Measurements from ENCODE around the gene PFKL. TPM values are rescaled to one million over a fixed set of nuclear protein-coding genes. Genes with fewer than 3 reads are reported as not detected.

Gene PFKL
- 100 to 1,000 TPM in 2 of 8 experiments, 10 to 100 TPM in 6; 43.6 to 204 (median 61.9) TPM for total RNA-seq

- in situ Hi-C loops (cut with MboI; ENCODE audit: low pct_unique_long_range_greater_than_20kb in 2 of 9, low sequenced_read_pairs in 9 of 9, unreplicated experiment in 9 of 9) = no loop called here
- WGBS, 10 experiments = 3% methylated on average over 6 of the region's 94 CpGs; no CpG with 5 or more reads in 9 of the 10 experiments
Measured at GRCh38 chr21:44299458-44300261, at the start of gene PFKL. PFKL (plus strand) TSS chr21:44300053; CDS start chr21:44300106, 53 bp downstream.

DNA sequence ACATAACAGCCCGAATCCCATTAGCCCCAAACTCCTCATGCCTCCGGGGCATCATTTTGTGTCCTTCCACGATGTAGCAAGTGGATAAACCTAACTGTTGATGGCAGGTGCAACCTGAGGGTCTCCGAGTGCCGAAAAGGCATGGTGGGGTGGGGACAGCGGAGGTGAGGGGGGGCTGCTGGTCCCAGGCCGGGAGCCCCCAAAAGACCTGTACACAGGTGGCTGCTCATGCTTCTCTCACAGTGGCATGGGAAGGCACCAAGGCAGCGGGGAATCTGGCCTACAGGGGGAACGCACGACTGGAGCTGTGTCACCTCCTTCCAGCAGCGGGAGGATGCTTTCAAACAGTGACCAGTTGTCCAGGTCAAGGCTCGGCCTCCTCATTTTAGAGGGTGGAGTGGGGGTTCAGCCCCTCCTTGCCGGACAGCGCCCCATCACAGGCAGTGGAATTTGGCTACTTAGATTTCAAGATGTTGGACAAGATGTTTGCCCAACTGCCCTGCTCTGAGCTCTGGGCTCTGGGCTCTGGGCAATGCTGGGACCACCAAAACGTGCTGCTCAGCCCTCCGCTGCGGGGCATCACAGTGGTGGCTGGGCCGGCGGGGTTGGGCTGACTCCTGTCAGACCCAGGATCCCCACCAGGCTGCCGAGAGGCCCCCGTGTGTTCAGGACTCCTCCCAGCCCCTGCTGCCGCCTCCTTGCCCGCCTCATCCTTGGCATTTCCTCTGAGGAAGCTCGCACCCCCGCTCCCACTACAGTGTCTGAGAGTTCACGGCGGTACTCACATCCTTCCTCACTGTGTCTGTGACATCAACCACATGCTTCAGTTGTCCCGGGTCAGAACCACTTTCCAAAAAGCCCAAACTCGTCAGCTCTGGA, 45.8 kb upstream of the PFKL start:
- 74 to 100% (median 92%) methylated on average over 2 to 6 of the region's 29 CpGs; no CpG with 5 or more reads in 5 of the 10 experiments for WGBS, 10 experiments
- H3K4me3 ChIP-seq = no peak overlapping the region
- no peak for ATAC-seq (replicated peaks in 6 of 8)

More at GRCh38 chr21:44299458-44300261, at the start of gene PFKL:
- Histone ChIP-seq H3K4me1 (replicated peaks in 1 of 2) (peaks cover 20 to 41% of the 10 kb centered on the region in 2 donors), H3K27ac (peak within 1 kb of the TSS; percentile 19 to 76), H3K4me3 (peak within 1 kb of the TSS; percentile 52 to 96 (median 69))
- ATAC-seq (replicated peaks in 6 of 8) = peak; percentile 58 to 79 (median 66)

DNA sequence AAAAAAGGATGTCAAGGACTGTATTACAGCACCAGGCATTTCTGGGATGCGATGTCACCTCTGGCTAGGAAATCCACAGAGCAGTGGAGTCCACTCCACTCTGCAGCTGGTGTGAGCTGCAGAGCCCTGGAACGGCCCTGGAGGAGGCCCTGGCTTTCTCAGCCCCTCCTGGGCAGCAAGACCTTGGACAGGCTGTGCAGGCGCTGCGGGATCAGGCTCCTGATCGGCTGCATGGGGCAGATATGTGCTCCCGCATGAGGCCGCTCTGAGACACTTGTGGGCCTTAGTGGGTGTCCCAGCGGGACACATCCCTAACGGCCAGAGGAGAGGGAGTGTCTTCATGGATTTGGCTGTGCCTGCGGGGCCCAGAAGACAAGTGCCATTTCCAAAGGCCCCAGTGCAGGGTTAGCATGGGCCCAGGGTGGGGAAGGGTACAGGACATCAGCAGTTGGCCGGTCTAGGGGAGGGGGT, 44.3 kb upstream of the PFKL start:
- H3K27ac ChIP-seq = no peak overlapping the region
- in situ Hi-C loops (cut with MboI; ENCODE audit: low pct_unique_long_range_greater_than_20kb in 2 of 9, low sequenced_read_pairs in 9 of 9, unreplicated experiment in 9 of 9) = no loop called here
- H3K4me3 ChIP-seq = no peak overlapping the region
- peak in 4 of 8 experiments; percentile 43 to 71 (median 54) for ATAC-seq (replicated peaks in 6 of 8)
- WGBS, 10 experiments = 79 to 80% methylated on average over 1 to 2 of the region's 11 CpGs; no CpG with 5 or more reads in 8 of the 10 experiments
- H3K4me1 ChIP-seq (replicated peaks in 1 of 2) = no peaks in the 10 kb centered on the region

More for the DNA sequence above, 45.8 kb upstream of the PFKL start:
- Histone ChIP-seq H3K27ac (no peak overlapping the region), H3K4me1 (replicated peaks in 1 of 2) (no peaks in the 10 kb centered on the region)
- in situ Hi-C loops (cut with MboI; ENCODE audit: low pct_unique_long_range_greater_than_20kb in 2 of 9, low sequenced_read_pairs in 9 of 9, unreplicated experiment in 9 of 9) = no loop called here

DNA sequence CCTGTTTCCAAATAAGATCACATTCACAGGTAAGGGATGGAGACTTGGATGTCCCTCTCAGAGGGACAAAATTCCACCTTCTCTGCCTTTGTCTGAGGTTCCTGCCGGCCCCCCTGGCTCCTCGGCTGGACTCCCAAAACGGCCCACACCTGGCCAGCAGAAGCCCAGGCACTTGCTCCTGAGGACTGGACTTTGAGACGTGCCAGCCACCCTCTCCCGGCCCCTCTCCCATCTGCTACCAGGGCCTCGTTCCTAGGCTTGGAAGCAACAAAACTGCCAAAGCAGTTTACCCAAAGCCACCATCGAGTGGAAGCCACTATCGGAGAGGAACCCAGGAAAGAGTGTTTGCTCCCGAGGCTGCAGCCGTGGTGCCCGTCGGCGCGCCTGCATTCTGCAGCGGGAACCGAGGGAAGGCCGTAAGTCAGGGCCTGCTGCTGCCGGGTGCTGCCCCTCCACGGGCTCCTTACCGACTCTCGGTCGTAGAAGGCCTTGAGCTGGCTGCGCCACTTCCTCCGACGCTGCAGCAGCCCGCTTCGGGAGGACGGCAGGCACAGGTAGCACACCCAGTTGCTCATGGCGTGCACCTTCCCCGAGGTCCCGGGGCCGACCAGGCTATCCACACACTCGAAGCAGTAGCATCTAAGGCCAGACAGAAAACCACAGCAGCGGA, 41.7 kb upstream of the PFKL start:
- WGBS, 10 experiments = 40 to 100% (median 84%) methylated on average over 1 to 27 of the region's 34 CpGs; no CpG with 5 or more reads in 5 of the 10 experiments
- in situ Hi-C loops (cut with MboI; ENCODE audit: low pct_unique_long_range_greater_than_20kb in 2 of 9, low sequenced_read_pairs in 9 of 9, unreplicated experiment in 9 of 9) = no loop called here
- no peak for ATAC-seq (replicated peaks in 6 of 8)
- Histone ChIP-seq H3K4me3 (no peak overlapping the region), H3K4me1 (replicated peaks in 1 of 2) (peaks cover 2% of the 10 kb centered on the region in 2 donors), H3K27ac (no peak overlapping the region)

DNA sequence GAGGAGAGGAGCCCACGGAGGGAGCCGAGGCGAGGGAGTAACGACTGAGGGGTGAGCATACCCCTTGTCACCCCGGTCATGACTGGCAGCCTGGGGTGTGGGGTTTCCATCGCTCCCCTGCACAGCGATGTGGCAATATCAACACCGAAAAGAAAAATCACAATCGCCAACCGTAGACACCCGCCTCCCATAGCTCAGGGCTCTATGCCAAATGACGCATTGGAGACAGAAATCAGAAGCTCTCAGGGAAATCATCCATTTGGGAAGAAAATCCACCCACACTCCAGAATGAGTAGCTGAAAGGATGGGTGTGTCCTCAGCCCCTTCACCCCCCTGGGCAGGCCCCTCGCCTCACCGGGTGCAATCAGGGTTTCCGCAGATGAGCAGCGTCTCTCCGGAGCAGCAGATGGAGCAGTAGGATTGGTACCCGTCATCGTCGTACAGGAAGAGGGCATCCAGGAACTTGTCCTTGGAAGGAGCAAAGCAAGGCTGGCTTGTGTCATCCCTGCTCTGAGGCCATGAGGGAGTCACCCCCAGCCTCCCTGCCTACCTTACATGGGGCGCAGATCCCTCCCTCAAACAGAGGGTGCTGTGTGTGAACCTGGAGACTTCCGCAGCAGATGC, 40.7 kb upstream of the PFKL start:
- WGBS, 10 experiments = 20 to 93% (median 80%) methylated on average over 1 to 14 of the region's 22 CpGs; no CpG with 5 or more reads in 1 of the 10 experiments
- ATAC-seq (replicated peaks in 6 of 8) = no peak
- peaks cover 10% of the 10 kb centered on the region in 2 donors for H3K4me1 ChIP-seq (replicated peaks in 1 of 2)
- no peak overlapping the region for H3K4me3 ChIP-seq
- no peak overlapping the region for H3K27ac ChIP-seq
- in situ Hi-C loops (cut with MboI; ENCODE audit: low pct_unique_long_range_greater_than_20kb in 2 of 9, low sequenced_read_pairs in 9 of 9, unreplicated experiment in 9 of 9) = no loop called here

DNA sequence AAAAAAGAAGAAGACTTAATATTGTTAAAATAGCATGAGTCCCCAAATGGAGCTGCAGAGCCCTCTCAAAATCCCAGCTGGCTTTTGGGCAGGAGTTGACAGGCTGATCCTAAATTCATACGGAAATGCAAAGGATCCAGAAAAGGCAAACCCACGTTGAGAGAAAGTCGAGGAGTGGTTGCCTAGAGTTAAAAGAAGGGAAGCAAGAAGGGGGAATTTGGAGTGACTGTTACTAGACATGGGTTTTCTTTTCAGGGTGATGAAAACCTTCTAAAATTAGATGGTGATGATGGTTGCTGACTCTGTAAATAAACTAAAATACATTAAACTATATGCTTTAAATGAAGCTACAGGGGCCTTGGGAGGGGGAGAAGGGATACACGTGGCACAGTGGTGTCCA, 39.8 kb upstream of the PFKL start:
- Histone ChIP-seq H3K4me1 (replicated peaks in 1 of 2) (peaks cover 10% of the 10 kb centered on the region in 2 donors), H3K4me3 (no peak overlapping the region), H3K27ac (no peak overlapping the region)
- 8 to 77% (median 52%) methylated on average over 1 to 4 of the region's 4 CpGs; no CpG with 5 or more reads in 3 of the 10 experiments for WGBS, 10 experiments
- in situ Hi-C loops (cut with MboI; ENCODE audit: low pct_unique_long_range_greater_than_20kb in 2 of 9, low sequenced_read_pairs in 9 of 9, unreplicated experiment in 9 of 9) = no loop called here
- no peak for ATAC-seq (replicated peaks in 6 of 8)

DNA sequence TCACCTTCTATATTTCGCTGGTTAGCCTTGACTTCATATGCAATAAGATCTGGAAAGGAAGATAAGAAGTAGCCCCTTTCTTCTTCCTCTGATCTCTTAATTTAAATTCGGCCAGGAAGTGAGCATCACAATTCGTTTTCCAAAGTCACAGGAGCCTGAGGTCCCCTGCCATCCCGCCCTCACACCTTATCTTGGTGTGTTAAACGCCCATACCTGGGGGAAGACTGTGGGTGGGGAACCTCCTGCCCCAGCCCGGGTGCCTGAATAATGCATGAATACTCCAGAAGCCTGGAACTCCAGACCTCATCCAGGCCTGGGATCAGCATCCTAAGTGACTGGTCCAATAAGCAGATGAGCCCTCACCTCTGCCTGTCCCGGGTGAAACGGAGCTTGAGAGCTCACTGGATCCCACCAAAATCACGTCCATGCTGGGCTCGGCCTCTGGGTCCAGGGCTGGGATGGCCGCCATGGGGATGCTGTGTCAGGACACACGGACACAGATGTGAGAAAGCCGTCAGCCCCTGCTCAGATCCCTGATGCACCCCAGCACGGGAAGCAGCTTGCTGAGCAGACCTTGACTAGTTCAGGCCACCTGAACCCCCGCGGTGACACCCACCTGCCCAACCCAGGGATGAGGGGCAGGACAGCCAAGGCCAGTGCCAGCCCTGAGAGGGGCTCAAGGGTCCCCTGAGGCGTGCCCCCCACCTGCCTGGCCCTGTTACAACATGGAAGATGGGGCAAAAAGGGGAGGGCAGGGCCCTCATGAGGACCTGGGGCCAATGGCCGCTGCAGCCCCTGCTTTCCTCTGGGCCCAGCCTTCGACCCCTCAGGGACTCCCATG, 38.8 kb upstream of the PFKL start:
- WGBS, 10 experiments = 20 to 80% (median 57%) methylated on average over 1 to 9 of the region's 19 CpGs; no CpG with 5 or more reads in 4 of the 10 experiments
- no peak overlapping the region for H3K4me3 ChIP-seq
- in situ Hi-C loops (cut with MboI; ENCODE audit: low pct_unique_long_range_greater_than_20kb in 2 of 9, low sequenced_read_pairs in 9 of 9, unreplicated experiment in 9 of 9) = no loop called here
- H3K4me1 ChIP-seq (replicated peaks in 1 of 2) = peaks cover 10% of the 10 kb centered on the region in 2 donors
- H3K27ac ChIP-seq = no peak overlapping the region
- ATAC-seq (replicated peaks in 6 of 8) = no peak

DNA sequence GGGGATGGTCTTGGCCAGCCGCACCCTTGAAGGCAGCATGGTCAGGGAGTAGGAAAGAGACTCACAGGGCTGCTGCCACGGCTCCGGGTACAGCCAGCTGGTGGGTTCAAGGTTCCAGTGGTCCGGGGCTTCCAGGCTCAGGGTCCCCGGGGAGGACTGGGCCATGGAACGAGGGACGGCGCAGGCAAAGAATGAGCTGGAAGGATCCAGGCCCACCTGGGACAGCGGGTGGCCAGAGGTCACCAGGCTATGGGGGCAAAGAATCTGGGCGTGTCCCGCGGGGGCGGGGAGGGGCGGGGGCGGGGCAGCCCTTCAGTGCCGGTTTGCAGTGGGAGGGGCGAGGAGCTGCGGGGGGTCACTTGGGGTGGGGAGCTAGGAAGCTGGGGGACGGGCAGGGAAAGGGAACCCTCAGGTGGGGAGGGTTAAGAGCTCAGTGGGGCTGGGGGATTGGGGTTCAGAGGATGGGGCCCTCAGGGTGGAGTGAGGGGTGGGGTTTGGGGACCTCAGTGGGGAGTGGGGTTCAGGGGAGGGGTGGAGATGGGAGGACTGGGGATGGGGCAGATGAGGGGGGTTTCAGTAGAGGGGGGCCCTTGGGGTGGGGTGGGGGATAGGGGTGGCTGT, 38.1 kb upstream of the PFKL start, which contains the start of gene DNMT3L:
Gene DNMT3L (minus strand): TSS at position 223 of the 621 bp plus-strand sequence. CDS start 638 bp downstream, outside the sequence.
- no CpG with 5 or more reads among the region's 19 CpGs for WGBS, 10 experiments
- in situ Hi-C loops (cut with MboI; ENCODE audit: low pct_unique_long_range_greater_than_20kb in 2 of 9, low sequenced_read_pairs in 9 of 9, unreplicated experiment in 9 of 9) = no loop called here

DNA sequence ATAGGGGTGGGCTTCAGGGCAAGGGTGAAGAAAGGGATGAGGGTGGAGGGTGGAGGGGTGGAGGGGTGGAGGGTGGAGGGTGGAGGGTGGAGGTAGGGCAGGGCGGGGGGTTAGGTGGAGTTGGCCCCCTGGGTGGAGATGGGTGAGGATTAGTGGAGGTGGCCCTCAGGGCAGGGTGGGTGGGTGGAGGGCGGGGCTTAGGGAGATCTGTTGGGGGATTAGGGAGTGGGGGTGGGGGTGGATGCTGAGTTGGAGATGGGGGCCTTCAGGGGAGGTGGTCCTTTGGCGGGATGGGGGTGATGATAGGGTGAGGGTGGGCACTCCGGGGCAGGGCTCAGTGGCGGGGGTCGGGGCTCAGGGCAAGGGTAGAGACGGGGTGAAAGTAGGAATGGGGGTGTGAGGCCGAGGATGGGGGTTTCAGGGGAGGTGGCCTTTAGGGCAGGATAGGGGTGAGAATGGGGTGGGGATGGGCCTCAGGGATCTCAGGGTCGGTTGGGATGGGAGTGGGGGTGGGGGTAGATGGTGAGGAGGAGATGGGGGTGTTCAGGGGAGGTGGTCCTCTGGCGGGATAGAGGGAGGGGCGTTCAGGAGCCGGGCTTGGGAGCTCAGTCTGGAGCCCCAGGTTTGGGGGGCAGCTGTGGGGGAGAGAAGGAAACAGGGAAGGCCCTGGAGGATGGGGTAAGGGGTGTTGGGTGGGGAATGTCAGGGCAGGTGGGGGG, 37.4 kb upstream of the PFKL start:
- Histone ChIP-seq H3K27ac (no peak overlapping the region), H3K4me1 (replicated peaks in 1 of 2) (peaks cover 10% of the 10 kb centered on the region in 2 donors), H3K4me3 (no peak overlapping the region)
- ATAC-seq (replicated peaks in 6 of 8) = no peak
- in situ Hi-C loops (cut with MboI; ENCODE audit: low pct_unique_long_range_greater_than_20kb in 2 of 9, low sequenced_read_pairs in 9 of 9, unreplicated experiment in 9 of 9) = no loop called here
- WGBS, 10 experiments = no CpG with 5 or more reads among the region's 12 CpGs

More for the DNA sequence above, 38.1 kb upstream of the PFKL start, which contains the start of gene DNMT3L:
- Histone ChIP-seq H3K4me3 (no peak within 1 kb of the TSS), H3K27ac (no peak within 1 kb of the TSS), H3K4me1 (replicated peaks in 1 of 2) (peaks cover 10% of the 10 kb centered on the region in 2 donors)
- ATAC-seq (replicated peaks in 6 of 8) = no peak

- Histone ChIP-seq H3K27ac (peak overlapping the region in 1 of 2 donors; percentile 6), H3K4me3 (no peak overlapping the region), H3K4me1 (replicated peaks in 1 of 2) (peaks cover 10% of the 10 kb centered on the region in 2 donors)
- WGBS, 10 experiments = no CpG with 5 or more reads among the region's 18 CpGs
- ATAC-seq (replicated peaks in 6 of 8) = peak; percentile 70 to 96 (median 90)
- in situ Hi-C loops (cut with MboI; ENCODE audit: low pct_unique_long_range_greater_than_20kb in 2 of 9, low sequenced_read_pairs in 9 of 9, unreplicated experiment in 9 of 9) = no loop called here
Measured at GRCh38 chr21:44263221-44263760, 36.6 kb upstream of the PFKL start.

Data from motor neuron (in vitro differentiated cells).